Skin of body (tissue), 2 donors: ENCODE measurements around the gene POGLUT3. TPM values are rescaled to one million over a fixed set of nuclear protein-coding genes. Genes with fewer than 3 reads are reported as not detected.

ENCODE experiments used
- DNase-seq: peaks from one replicate; lab custom pipeline; 2025; lab: John Stamatoyannopoulos, UW
- total RNA-seq: library from RNA; depleted of rRNA; stranded (reverse); fragments of >200 nt; gene quantifications from one replicate; pipeline ENCODE4 v1.2.3, GENCODE V29; 2014

POGLUT3 gene, protein sequence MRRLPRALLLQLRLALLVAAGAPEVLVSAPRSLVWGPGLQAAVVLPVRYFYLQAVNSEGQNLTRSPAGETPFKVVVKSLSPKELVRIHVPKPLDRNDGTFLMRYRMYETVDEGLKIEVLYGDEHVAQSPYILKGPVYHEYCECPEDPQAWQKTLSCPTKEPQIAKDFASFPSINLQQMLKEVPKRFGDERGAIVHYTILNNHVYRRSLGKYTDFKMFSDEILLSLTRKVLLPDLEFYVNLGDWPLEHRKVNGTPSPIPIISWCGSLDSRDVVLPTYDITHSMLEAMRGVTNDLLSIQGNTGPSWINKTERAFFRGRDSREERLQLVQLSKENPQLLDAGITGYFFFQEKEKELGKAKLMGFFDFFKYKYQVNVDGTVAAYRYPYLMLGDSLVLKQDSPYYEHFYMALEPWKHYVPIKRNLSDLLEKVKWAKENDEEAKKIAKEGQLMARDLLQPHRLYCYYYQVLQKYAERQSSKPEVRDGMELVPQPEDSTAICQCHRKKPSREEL
- total RNA-seq: 49.1 TPM

DNA sequence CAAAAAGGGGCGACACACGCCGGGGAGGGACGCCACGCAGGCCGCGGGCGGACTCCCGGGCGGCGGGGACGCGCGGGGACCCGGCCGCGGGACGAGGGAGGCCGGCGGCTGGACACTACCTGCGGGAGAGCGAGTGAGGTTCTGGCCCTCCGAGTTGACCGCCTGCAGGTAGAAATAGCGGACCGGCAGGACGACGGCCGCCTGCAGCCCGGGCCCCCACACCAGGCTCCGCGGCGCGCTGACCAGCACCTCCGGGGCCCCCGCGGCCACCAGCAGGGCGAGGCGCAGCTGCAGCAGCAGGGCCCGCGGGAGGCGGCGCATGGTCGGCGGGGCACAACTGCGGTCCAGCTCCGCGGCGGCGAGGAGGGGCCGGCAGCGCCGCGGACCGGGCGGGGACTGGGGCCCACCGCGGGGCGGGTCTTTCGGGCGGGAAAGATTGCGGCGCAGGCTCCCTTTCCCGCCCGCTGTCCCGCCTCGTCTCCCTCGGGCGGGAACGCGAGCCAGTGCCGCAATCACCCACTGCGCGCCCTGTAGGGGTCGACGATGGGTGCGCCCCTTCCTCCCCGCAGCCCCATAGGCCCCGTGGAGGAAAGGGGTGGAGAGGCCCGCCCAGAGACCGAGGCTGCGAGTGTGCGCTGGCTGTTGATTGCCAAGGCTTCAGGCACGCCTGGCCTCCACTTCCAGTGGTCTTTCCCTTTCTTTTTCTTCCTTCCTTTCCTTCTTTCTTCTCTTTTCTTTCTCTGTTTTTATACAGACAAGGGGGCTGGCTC, at the start of gene POGLUT3:
POGLUT3 (minus strand) TSS at position 339 of the 770 bp plus-strand sequence; CDS start at position 321, 18 bp downstream.
- peak; percentile 55 for DNase-seq

DNA sequence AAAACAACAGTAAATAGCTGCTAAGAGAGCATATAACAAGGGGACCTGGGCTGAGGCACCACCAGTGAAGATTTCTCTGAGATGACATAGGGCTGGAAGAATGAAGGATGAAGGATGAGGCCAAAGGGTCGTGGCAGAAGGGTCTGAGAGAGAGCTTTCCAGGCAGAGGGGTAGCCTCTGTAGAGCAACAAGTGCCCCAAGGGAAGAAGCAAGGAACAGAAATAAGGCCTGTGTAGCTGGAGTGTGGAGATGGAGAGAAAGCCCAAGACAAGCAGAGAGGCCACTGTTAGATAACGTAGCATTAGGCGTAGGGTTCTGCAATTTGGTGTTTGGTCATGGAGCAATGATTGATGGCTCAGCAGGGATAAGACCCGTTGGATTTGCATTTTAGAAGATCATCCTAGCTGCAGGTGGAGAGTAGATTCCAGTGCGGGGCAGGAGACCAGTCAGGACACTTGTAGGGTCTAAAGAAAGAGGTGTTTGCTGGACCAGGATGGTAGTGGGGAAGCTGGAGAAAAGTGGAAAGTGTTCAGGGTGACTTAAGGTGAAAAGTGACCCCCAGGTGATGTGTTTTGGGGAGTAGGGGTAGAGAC, 47.8 kb upstream of the POGLUT3 start:
- no peak for DNase-seq

DNA sequence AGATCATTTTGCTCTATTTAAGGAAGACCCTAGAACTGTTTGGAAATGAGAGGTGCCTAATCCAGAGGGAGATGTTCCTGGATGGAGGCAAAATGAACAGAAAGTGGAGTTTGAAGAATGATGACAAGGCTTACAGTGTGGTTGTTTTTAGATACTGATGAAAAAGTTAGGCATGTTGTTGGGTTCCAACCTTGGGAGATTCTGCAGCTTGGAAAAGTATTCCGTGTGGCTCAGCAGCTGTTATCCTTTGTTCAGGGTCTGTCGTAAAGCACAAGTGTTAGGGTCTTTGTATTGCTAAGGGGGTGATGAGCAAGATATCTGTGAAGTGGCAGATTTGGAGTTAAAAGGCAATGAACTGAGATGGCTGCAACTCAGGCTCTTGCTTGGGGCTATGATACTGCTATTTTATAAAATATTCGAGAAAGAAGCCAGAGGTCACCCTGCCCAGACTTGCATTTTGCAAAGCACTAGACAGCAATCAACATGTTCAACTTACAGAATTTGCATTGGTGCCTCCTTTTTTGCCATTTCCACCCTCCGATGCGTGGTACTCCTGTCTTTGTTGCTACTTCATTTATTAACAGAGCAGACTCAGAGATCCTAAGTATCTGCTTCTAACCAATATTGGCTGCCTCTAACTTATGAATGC, 45.3 kb upstream of the POGLUT3 start:
- no peak for DNase-seq

DNA sequence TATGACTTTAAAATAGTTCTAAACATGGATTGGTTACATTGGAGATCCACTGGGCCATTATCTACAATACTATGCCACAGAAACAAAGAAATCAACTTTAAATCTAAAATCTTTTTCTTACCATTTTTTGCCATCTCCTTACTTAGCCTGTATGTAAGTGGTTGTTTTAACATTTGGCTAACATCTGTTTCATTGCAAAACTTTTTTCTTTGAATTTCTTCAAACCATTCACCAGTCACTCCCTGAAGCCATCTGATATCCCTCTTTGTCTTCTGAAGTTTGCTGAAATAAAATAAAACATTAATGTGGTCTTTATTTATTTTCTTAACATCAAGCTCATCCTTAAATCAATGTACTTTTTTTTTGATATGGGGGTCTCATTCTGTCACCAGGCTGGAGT, 43.3 kb upstream of the POGLUT3 start:
- DNase-seq: peak; percentile 26

DNA sequence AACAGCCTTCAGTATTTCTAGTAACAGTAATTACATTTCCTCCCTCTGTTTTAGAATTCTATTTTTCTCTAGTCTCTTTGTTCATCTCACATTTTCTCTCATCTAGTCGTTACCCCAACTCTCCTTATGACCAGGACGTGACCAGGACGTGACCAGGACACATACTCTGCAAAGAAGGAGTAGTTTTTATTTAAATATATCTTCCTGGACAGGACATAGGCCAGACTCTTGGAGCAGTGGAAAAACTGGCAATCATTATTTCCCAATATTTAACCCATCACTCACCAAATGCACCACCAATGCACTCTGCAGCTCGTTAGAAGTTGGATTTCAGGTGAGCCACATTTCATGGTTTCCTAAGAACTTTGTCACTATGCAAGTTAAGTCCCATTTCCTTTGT, 40.3 kb upstream of the POGLUT3 start:
- no peak for DNase-seq

DNA sequence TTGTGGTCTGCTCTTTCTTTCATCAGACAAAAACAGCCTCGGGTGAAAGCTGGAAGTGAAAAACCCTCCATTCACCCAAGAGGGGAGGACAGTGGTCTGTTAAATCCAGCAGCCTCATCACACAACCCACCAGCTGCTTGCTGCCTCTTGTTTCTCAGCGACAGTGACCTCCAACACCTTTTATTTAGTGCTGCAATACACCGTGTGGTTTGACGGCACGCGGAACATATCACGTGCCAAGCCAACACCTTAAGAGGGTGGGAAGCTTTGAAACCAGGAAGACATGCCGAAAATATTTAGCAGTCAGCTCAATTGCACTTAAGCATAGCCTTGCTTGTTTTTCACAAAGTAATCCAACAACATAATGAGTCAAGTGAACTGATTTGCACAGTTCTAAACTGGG, 39.8 kb upstream of the POGLUT3 start:
- peak; percentile 8 for DNase-seq

DNA sequence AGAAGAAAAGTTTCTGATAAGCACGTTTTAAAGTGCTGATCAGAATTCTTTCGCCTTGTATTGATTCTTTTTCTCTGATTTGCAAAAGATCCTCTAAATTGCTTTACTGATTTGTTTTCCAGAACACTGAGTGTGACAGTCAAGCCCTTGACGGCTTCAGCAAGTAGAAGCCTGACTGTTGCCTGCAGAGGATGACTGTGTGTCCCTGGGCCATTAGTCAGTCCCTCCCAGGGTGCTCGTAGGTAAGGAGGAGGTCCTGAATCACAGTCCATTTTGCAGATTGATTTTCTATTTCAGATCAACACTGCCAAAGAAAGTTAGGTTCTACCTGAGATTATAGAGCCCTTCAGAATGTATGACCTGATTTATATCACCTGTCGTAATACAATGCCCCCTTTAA, 38.6 kb upstream of the POGLUT3 start:
- no peak for DNase-seq

DNA sequence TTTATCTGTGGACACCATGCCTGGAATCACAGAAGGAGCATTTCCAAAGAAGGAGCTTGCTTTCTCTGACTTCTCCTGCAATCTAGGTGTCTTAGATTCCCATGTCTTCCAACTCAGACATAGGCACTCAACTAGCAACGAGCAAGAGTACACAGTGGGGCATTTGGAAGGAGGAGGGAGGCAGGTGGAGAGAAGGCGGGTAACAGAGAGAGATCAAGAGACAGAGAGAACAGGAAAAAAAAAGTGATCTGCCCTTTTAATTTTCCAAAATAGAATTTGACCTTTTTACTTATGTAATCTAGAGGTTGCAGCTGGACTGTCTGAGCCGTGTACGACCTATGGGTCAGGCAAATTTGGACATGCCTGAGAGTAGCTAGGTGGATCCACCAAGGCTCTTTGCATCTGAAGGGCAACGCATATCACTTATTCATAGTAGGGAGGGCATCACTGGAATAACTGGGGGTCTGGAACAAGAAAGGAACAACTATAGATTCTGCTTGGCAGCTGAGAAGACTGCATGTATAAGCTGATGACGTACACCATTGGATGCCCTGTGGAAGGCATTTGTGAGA, 37.3 kb upstream of the POGLUT3 start:
- no peak for DNase-seq

DNA sequence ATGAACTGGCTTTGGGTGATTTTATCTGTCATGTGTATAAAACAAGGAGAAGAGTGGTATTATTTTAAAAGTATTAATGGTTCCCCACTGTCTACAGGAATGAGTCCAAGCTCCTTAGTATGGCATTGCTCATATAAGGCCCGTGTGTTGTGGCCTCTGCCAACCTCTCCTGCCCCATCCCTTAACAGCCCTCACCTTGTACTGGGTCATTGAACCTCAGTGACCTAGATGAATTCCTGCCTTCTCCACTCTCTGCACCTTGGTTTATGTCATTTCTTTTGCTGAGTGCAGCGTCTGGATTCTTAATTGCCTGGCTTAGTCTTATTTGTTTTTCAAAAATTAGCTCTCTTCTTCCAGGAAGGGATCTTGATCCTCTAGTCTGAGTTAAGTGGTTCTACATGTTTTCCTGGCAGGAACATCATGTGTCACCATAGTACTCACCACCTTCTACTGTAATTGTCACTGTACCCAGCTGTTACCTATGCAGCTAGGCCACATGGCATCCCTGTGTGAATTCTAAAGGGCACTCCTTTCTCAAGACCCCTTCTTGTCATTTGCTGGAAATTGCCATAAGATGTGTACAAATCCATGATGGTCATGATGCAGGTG, 36.2 kb upstream of the POGLUT3 start:
- DNase-seq: no peak

DNA sequence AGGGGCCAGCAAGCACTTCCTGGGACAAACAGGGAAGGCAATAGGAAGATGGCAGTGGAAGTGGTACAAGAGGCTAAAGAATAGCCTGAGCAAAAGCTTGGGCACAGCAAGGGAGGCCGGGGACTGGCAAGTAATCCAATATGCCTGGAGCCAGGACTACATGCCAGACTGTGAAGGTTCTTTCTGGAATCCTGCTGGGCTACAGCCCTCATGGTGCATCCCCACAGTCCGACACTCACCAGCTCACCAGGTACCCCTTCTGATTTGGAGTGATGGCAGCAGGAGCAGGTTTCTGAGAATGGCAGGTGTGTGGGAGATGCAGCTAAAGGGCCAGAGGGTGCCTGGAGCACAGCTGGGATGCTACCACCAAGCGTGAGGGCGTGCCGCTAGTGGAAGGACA, 32.2 kb upstream of the POGLUT3 start:
- DNase-seq: no peak

DNA sequence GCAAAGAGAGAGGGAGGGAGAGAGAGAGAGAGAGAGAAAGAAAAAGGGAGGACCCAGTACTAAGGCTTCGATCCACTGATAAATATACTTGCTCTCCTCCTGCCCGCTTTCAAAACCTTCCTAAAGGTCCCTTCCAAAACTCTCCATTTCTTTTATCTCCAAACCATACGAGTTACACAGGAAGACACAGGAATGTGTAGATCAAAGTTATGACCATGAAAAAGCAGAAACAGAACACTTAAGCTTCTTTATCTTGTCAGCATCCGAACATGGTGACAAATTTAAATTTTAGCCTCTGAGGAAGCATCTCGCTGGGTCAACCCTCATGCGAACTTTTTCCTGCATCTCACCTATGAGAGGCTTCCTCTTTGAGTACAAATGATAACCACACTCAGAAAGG, 29.2 kb upstream of the POGLUT3 start:
- no peak for DNase-seq

DNA sequence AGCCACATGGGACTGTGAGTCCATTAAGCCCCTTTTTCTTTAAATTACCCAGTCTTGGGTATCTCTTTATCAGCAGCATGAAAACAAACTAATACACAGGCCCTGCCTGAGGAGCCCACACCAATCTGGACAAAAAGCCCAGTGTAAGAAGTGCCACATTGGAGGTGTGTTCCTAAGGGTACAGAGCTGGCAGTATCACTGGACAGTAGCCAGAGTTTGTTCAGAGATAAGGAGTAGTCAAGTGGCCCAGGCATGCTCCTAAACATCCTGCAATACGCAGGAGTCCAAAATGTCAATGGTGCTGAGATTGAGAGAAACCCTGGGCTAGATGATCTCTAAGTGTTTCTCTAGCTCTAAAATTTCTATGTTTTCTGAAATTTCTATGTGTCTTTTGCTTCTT, 27.0 kb upstream of the POGLUT3 start:
- DNase-seq: no peak

DNA sequence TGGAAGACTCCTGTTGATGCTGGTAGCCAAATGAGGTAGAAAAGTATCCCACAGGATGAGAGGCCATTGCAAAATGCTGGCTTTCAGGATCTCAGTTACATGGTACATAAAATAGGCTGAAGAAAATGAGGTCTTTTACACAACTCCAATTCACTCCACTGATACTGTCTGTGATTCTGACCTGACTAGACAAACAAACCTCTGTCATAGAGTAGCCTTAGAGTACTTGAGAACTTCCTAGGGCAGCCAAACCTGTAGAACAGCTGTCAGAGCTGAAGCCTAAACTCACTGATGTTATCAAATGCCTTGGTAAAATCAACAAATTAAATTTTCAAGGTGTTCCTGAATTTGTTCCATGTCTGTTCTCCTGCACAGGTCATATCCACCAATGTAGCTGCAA, 26.2 kb upstream of the POGLUT3 start:
- DNase-seq: no peak

DNA sequence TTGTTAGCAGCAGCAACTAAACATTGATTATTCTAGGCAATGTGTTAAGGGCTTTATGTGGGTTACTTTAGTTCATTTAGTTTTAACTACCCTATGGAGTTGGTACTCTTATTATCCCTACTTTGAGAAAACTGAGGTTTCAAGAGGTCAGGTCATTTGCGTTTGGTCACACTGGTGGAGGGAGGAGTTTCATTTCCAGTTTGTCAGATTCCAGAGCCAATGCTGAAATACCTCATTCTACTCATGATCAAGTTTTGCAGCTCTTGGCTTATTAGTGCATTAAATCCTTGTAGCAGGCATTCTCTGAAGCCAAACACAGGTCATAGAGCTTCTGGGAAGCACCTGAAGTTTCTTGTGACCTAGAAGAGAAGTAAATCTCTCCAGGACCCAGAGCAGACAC, 24.1 kb upstream of the POGLUT3 start:
- DNase-seq: no peak

DNA sequence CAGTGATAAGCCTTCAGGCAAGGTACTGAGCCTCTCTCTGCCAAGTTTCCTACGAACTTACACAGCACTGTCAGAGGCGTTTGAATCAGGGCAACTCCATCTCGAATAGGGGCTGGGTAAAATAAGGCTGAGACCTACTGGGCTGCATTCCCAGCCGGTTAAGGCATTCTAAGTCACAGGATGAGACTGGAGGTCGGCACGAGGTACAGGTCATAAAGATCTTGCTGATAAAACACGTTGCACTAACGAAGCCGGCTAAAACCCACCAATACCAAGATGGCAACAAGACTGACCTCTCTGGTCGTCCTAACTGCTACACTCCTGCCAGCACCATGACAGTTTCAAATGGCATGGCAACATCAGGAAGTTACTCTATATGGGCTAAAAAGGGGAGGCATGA, 20.4 kb upstream of the POGLUT3 start:
- DNase-seq: no peak

DNA sequence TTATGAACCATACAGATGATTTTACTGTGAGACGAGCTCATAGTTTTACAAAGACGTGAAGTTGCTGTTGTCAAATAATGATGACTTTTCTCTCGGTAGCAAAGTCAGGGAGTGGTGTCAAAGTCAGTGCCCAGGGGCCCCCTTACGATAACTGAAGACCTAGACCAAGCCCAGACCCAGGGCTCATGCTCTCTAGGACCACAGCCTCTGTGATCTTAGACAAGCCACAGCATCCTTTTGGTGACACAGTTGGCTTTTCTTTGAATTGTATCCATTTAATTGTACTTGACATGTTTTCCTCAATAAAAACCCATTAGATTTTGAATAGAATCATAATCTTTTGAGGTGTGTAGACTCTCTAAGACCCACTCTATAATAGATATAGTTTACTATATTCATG, 17.9 kb upstream of the POGLUT3 start:
- DNase-seq: no peak

DNA sequence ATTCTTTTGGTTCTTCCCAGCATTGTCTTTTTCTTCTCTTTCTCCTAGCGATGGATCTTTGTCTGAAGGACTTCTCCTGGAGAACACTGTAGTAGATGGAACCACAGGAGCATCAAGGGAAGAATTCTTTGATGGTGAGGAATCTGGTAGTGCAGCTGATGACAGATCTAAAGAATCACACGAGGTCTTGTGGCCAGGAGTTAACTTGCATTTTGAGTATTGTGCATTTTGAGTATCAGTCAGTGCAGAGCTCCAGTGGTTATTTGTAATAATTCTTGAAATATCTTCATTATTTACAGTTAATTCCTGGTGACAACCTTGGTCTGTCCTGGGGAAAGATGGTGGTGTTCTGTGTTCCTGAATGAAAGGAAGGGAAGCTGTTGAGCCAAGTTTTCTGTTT, 14.5 kb upstream of the POGLUT3 start:
- no peak for DNase-seq

DNA sequence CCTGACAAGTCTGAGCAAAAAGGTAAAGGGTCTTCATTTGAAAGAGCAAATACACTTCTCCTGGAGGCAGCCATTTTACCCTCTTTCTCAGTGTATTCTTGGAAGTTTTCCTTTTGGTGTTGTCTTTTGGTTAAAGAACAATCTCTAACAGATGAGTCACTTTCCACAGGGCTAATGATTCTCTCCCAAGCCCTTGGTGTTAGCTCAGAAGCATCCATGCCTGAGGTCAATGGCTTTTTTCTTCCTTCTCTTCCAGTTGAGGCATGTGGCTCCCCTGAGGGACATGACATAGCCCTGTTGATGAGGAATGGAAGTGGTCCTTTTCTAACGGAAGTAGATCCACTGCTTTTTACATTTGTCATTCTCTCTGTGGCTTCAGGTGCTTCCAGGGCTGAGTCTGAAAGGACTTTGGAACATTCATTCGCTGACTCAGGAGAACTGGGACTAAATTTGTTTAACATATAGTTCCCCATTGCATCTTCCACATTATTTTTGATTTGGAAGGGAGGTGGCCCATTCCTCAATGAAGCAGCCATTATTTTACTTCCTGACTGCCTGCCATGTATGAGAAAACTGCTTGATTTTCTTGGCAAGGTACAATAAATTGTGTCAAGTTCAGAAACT, 13.8 kb upstream of the POGLUT3 start:
- DNase-seq: no peak

DNA sequence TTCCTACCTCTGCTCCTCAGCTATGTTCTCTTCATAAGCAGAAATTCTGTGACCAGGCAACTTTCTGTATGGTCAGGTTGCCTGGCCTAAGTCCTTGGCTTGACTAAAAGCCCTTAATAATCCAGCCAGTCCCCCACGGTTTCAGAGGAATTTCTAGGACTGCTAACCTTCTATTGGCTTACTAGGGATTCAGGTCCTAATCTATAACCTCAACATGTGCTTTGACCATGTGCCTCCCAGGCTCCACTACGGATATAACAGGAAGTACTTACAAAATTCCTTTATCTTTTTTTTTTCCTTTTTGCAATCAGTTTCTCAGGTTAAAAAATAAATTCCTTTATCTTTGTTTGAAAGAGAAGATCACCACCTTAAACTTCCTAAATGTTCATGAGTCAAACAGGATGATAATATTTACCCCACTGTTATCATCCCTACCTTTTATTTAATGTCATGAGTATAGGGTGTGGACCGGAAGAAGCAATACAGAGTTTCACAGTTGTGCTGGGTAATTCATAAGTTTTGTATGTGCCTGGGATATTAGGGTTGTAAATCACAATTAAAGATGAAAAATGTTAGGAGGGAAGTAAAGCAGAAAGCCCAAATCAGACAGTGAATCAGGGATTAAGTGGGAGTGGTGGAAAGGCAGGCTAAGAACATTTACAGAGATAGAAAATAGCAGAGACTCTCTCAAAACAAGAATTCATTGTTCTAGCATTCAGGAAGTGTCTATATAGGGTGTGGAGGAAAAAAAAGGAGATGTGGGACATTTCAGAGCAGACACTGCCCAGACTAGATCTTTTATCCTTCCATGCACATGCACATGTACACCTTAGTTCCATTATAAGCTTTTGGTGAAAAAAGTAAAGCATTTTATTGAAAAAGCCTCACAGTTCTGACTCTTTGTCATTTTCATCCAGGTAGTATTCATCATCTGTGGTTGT, 10.7 kb upstream of the POGLUT3 start:
- no peak for DNase-seq
